Measurements from ENCODE around the gene MARVELD1. TPM values are rescaled to one million over a fixed set of nuclear protein-coding genes. Genes with fewer than 3 reads are reported as not detected.

The MARVELD1 gene
- total RNA-seq, 1 donor from 2014 or later = 21.2 TPM

DNA sequence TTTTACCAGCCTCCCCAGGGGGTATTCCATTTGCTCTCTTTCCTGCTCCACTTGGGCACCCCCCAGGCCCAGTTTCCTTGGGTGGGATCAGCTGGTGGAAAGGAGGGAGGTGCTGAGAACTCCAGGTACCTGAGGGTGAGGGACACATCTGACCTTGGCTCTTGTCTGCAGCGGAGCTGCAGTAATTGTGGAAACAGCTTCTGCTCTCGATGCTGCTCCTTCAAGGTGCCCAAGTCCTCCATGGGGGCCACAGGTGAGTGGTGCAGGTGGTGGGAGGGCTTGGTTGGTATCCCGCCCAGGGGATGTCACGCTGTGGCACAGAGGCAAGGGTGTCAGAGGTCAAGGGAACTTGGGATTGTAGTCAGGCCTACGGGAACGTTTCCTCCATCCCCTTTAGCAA lies 43.9 kb downstream of the MARVELD1 start:
- TF ChIP-seq, protein P1, sequence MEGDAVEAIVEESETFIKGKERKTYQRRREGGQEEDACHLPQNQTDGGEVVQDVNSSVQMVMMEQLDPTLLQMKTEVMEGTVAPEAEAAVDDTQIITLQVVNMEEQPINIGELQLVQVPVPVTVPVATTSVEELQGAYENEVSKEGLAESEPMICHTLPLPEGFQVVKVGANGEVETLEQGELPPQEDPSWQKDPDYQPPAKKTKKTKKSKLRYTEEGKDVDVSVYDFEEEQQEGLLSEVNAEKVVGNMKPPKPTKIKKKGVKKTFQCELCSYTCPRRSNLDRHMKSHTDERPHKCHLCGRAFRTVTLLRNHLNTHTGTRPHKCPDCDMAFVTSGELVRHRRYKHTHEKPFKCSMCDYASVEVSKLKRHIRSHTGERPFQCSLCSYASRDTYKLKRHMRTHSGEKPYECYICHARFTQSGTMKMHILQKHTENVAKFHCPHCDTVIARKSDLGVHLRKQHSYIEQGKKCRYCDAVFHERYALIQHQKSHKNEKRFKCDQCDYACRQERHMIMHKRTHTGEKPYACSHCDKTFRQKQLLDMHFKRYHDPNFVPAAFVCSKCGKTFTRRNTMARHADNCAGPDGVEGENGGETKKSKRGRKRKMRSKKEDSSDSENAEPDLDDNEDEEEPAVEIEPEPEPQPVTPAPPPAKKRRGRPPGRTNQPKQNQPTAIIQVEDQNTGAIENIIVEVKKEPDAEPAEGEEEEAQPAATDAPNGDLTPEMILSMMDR (conservative IDR thresholded peaks at IDR 0.05; ENCODE audit: low read depth, low read length) = no peak
- no peak overlapping the region for H3K4me3 ChIP-seq (ENCODE audit: low read depth, low read length)
- DNase-seq (ENCODE audit: low read depth) = no peak

DNA sequence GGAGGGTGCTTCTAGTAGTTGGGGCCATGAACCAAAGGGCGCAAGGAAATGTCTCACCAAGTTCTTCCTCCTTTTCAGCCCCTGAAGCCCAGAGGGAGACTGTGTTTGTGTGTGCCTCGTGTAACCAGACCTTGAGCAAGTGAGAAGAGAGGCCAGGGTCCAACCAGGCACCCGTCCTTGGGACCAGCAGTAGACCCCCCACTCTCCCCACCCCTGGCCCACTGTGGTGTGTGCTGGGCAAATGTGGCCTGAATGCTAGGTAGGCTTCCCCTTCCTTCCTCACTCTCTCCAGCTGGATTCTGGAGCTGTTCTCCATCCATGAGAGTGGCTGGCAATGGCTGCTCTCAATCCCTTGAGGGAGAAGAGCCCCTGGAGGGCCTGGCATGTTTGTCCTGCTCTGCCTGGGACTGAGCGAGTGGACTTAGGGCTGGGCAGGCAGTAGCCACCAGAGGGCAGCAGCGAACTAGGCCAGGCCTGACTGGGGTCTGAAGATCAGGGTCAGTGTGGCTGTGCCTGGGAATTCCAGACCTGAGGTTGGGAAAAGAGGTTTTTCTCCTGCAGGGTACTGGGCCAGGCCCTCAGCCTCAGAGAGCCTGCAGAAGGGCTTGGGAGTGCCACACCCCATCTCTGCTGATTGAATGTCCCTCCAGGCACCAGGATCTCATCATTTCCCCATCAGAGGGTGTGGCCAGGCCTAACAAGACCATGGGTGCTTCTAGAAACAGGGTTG lies 45.8 kb downstream of the MARVELD1 start:
- no peak overlapping the region for H3K4me3 ChIP-seq (ENCODE audit: low read depth, low read length)
- DNase-seq (ENCODE audit: low read depth) = no peak
- TF ChIP-seq, protein P1 (conservative IDR thresholded peaks at IDR 0.05; ENCODE audit: low read depth, low read length) = peak; percentile 97

- no peak overlapping the region for H3K4me3 ChIP-seq (ENCODE audit: low read depth, low read length)
- no peak for DNase-seq (ENCODE audit: low read depth)
- TF ChIP-seq, protein P1 (conservative IDR thresholded peaks at IDR 0.05; ENCODE audit: low read depth, low read length) = no peak
Measured at GRCh38 chr10:97759946-97760345, 46.4 kb downstream of the MARVELD1 start.

GRCh38 chr10:97760461-97761257 lies 47.1 kb downstream of the MARVELD1 start:
- DNase-seq (ENCODE audit: low read depth) = no peak
- TF ChIP-seq, protein P1 (conservative IDR thresholded peaks at IDR 0.05; ENCODE audit: low read depth, low read length) = no peak
- no peak overlapping the region for H3K4me3 ChIP-seq (ENCODE audit: low read depth, low read length)

GRCh38 chr10:97761331-97761865 lies 47.9 kb downstream of the MARVELD1 start:
- DNase-seq (ENCODE audit: low read depth) = no peak
- TF ChIP-seq, protein P1 (conservative IDR thresholded peaks at IDR 0.05; ENCODE audit: low read depth, low read length) = no peak
- H3K4me3 ChIP-seq (ENCODE audit: low read depth, low read length) = no peak overlapping the region

DNA sequence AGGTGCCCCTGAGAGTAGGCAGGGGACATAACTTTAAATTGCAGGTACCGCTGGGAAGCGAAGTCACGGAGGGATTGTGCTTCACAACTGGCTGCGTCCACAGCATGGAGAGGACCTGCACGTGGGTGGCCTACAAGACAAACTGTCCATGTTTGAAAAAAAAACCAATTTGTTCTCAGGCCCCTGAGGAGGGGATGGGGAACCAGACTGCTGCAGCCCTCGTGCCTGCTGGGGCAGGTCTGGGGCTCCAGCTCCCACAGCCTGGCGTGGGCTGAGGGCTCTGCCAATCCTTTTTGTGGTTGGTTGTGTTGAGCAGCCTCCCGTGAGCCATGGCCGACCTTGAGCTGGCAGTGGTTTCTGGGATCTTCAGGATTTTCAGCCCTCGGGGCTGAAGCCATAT lies 48.5 kb downstream of the MARVELD1 start:
- no peak for DNase-seq (ENCODE audit: low read depth)
- TF ChIP-seq, protein P1 (conservative IDR thresholded peaks at IDR 0.05; ENCODE audit: low read depth, low read length) = no peak
- no peak overlapping the region for H3K4me3 ChIP-seq (ENCODE audit: low read depth, low read length)

Measured in epithelial cell of proximal tubule (primary cell).